SU-DHL-6 (cell line): ENCODE measurements around the gene UQCRC2.

Experiments
- H2AFZ ChIP-seq: fragments of 200-600 bp; sonication (generic); 2 replicates; pipeline ENCODE4 v1.6.1; 2014; ENCODE audit warnings: low read depth, mild to moderate bottlenecking, moderate library complexity, mixed read lengths, antibody characterized with exemption, low read length; ENCODE audit not compliant: severe bottlenecking
- H3F3A ChIP-seq: fragments of 200-600 bp; shearing (Covaris generic); 2 replicates; pipeline ENCODE4 v1.6.0; 2016; ENCODE audit warnings: antibody characterized with exemption, mild to moderate bottlenecking; ENCODE audit not compliant: insufficient read depth
- H3K27ac ChIP-seq: fragments of 200-600 bp; sonication (generic); 2 replicates; pipeline ENCODE4 v1.5.1; 2016; ENCODE audit warnings: low read depth, mild to moderate bottlenecking, low read length, moderate library complexity, mixed read lengths
- H3K27me3 ChIP-seq: fragments of 200-600 bp; sonication (generic), shearing (Covaris generic); 2 replicates; pipeline ENCODE4 v1.6.0; 2014; ENCODE audit warnings: mild to moderate bottlenecking, low read length
- H3K36me3 ChIP-seq: fragments of 200-600 bp; sonication (generic); 2 replicates; pipeline ENCODE4 v1.6.1; 2014; ENCODE audit warnings: mild to moderate bottlenecking, low read length, mixed read lengths
- H3K4me2 ChIP-seq: fragments of 300-600, 200-600 bp; shearing (Covaris generic), sonication (generic); 2 replicates; pipeline ENCODE4 v1.6.0; 2014; ENCODE audit warnings: low read length, low read depth, mild to moderate bottlenecking; ENCODE audit not compliant: poor library complexity, severe bottlenecking
- H3K4me3 ChIP-seq: fragments of 200-600 bp; sonication (generic); 2 replicates; pipeline ENCODE4 v1.5.1; 2014; ENCODE audit warnings: antibody characterized with exemption, low read length, mild to moderate bottlenecking, mixed read lengths; ENCODE audit not compliant: insufficient read depth, poor library complexity, severe bottlenecking
- H3K79me2 ChIP-seq: fragments of 200-600 bp; sonication (generic); 2 replicates; pipeline ENCODE4 v1.6.1; 2014; ENCODE audit warnings: mild to moderate bottlenecking, low read length, moderate library complexity; ENCODE audit not compliant: insufficient read depth
- H3K9ac ChIP-seq: fragments of 200-600 bp; sonication (generic); 2 replicates; pipeline ENCODE4 v1.7.0; 2014; ENCODE audit warnings: mild to moderate bottlenecking, low read length
- H3K9me2 ChIP-seq: fragments of 200-600 bp; sonication (generic); replicated peaks from 2 replicates; pipeline ENCODE4 v1.6.1; 2014; ENCODE audit warnings: low read length; ENCODE audit not compliant: insufficient read depth
- H3K9me3 ChIP-seq: fragments of 200-600 bp; sonication (generic); 2 replicates; pipeline ENCODE4 v1.6.1; 2014; ENCODE audit warnings: low read length, mixed read lengths; ENCODE audit not compliant: insufficient read depth
- H4K20me1 ChIP-seq: fragments of 200-600 bp; sonication (generic); 2 replicates; pipeline ENCODE4 v1.6.1; 2014; ENCODE audit warnings: low read depth, mild to moderate bottlenecking, antibody characterized with exemption, low read length, moderate library complexity, mixed read lengths
- CTCF ChIP-seq: fragments of 200-600 bp; sonication (generic); IDR thresholded peaks from one replicate; pipeline ENCODE4 v1.5.1; 2017; ENCODE audit warnings: antibody characterized with exemption, mild to moderate bottlenecking, low read length, moderate library complexity; ENCODE audit not compliant: insufficient read depth, poor library complexity, severe bottlenecking
- EZH2phosphoT487 ChIP-seq: fragments of 200-600 bp; sonication (generic), shearing (Covaris generic); conservative IDR thresholded peaks from 2 replicates; pipeline ENCODE4 v1.6.1; 2018; ENCODE audit warnings: mild to moderate bottlenecking, antibody characterized with exemption, low read length, moderate library complexity, mixed read lengths

UQCRC2 gene

GRCh38 chr16:22027633-22028032 lies 74.5 kb downstream of the UQCRC2 start:
- H3K27ac ChIP-seq, result no peak overlapping the region
- no peaks in the 10 kb centered on the region for H3K9me3 ChIP-seq
- no peak overlapping the region for H3K4me3 ChIP-seq
- H2AFZ ChIP-seq, result no peak overlapping the region
- H3F3A ChIP-seq, result no peaks in the 10 kb centered on the region
- 0 out of 2 replicates have a peak, but pooled peaks cover 10% of the 10 kb centered on the region for H4K20me1 ChIP-seq
- no peaks in the 10 kb centered on the region for H3K36me3 ChIP-seq
- no peaks in the 10 kb centered on the region for H3K9me2 ChIP-seq
- no peak overlapping the region for H3K9ac ChIP-seq
- no peak overlapping the region for H3K4me2 ChIP-seq
- no peaks in the 10 kb centered on the region for H3K27me3 ChIP-seq
- TF ChIP-seq EZH2phosphoT487 (no peak), CTCF (no peak)
- no peaks in the 10 kb centered on the region for H3K79me2 ChIP-seq

- Histone ChIP-seq H3F3A (no peaks in the 10 kb centered on the region), H3K36me3 (no peaks in the 10 kb centered on the region), H3K9me3 (no peaks in the 10 kb centered on the region), H3K9me2 (no peaks in the 10 kb centered on the region), H4K20me1 (0 out of 2 replicates have a peak, but pooled peaks cover 10% of the 10 kb centered on the region), H3K4me3 (no peak overlapping the region), H3K27me3 (no peaks in the 10 kb centered on the region), H3K9ac (no peak overlapping the region), H3K79me2 (no peaks in the 10 kb centered on the region), H3K4me2 (no peak overlapping the region), H3K27ac (no peak overlapping the region), H2AFZ (no peak overlapping the region)
- no peak for TF ChIP-seq CTCF
- TF ChIP-seq EZH2phosphoT487, result no peak
Measured at GRCh38 chr16:22029632-22030031, 76.5 kb downstream of the UQCRC2 start.

GRCh38 chr16:22030087-22030812 lies 77.1 kb downstream of the UQCRC2 start:
- Histone ChIP-seq H3K79me2 (no peaks in the 10 kb centered on the region), H2AFZ (no peak overlapping the region), H3K9ac (no peak overlapping the region), H3K27ac (no peak overlapping the region), H3F3A (no peaks in the 10 kb centered on the region), H3K36me3 (no peaks in the 10 kb centered on the region), H4K20me1 (0 out of 2 replicates have a peak, but pooled peaks cover 10% of the 10 kb centered on the region), H3K4me3 (no peak overlapping the region), H3K9me2 (no peaks in the 10 kb centered on the region), H3K27me3 (no peaks in the 10 kb centered on the region), H3K4me2 (no peak overlapping the region), H3K9me3 (no peaks in the 10 kb centered on the region)
- no peak for TF ChIP-seq CTCF
- TF ChIP-seq EZH2phosphoT487, result no peak
